ENCODE measurements around the gene NUDT8. TPM values are rescaled to one million over a fixed set of nuclear protein-coding genes. Genes with fewer than 3 reads are reported as not detected.
A peak's percentile ranks its signal among the peaks of the same experiment; 100 is the strongest.

The NUDT8 gene
- polyA plus RNA-seq, 1 of the 3 experiments (the other 2 are of a cell fraction) = 2.7 TPM

- 36% methylated on average over 5 of the region's 5 CpGs for WGBS (ENCODE audit: low lambda C conversion rate)
- no peaks in the 10 kb centered on the region for H3K9me3 ChIP-seq
- no peaks in the 10 kb centered on the region for H3F3A ChIP-seq (replicated peaks; ENCODE audit: insufficient read depth)
- ChIA-PET POLR2A (no interaction called here), CTCF (interaction anchor here (1.3 to 2.1 kb wide), 4 partner anchors 8 to 39 kb away, joined by 4 to 8 read pairs (median 6); partner anchors contain the start of gene NUDT8)
- H3K4me1 ChIP-seq (ENCODE audit: control insufficient read depth in 1 of 2, insufficient read depth in 2 of 2, low read depth in 1 of 2, low read length in 1 of 2) = no peaks in the 10 kb centered on the region
- no peaks in the 10 kb centered on the region for H3K9me2 ChIP-seq
- no peak overlapping the region for H3K9ac ChIP-seq
- no peaks in the 10 kb centered on the region for H3K36me3 ChIP-seq (replicated peaks in 1 of 2; ENCODE audit: control insufficient read depth in 1 of 2, insufficient read depth in 2 of 2, low read length in 1 of 2)
- no peak overlapping the region for H3K4me2 ChIP-seq
- no peaks in the 10 kb centered on the region for H3K79me2 ChIP-seq (ENCODE audit: insufficient read depth)
- no peaks in the 10 kb centered on the region; the same call in 1 of the 2 replicates for H3K27me3 ChIP-seq (ENCODE audit: insufficient read depth)
- no peak for DNase-seq
- H3K27ac ChIP-seq (ENCODE audit: low read depth in 2 of 2, low read length in 1 of 2) = no peak overlapping the region
- no peak overlapping the region for H2AFZ ChIP-seq (ENCODE audit: low read depth)
- H4K20me1 ChIP-seq (ENCODE audit: insufficient read depth) = no peaks in the 10 kb centered on the region
- no peak overlapping the region for H3K4me3 ChIP-seq (ENCODE audit: low read depth in 2 of 2, low read length in 1 of 2)
- TF ChIP-seq, protein P1, sequence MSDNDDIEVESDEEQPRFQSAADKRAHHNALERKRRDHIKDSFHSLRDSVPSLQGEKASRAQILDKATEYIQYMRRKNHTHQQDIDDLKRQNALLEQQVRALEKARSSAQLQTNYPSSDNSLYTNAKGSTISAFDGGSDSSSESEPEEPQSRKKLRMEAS (IDR thresholded peaks at IDR 0.05; ENCODE audit: low read depth) = no peak
- no peak for TF ChIP-seq EZH2phosphoT487 (IDR thresholded peaks at IDR 0.05; ENCODE audit: borderline replicate concordance, low read depth)
- TF ChIP-seq, protein P2, sequence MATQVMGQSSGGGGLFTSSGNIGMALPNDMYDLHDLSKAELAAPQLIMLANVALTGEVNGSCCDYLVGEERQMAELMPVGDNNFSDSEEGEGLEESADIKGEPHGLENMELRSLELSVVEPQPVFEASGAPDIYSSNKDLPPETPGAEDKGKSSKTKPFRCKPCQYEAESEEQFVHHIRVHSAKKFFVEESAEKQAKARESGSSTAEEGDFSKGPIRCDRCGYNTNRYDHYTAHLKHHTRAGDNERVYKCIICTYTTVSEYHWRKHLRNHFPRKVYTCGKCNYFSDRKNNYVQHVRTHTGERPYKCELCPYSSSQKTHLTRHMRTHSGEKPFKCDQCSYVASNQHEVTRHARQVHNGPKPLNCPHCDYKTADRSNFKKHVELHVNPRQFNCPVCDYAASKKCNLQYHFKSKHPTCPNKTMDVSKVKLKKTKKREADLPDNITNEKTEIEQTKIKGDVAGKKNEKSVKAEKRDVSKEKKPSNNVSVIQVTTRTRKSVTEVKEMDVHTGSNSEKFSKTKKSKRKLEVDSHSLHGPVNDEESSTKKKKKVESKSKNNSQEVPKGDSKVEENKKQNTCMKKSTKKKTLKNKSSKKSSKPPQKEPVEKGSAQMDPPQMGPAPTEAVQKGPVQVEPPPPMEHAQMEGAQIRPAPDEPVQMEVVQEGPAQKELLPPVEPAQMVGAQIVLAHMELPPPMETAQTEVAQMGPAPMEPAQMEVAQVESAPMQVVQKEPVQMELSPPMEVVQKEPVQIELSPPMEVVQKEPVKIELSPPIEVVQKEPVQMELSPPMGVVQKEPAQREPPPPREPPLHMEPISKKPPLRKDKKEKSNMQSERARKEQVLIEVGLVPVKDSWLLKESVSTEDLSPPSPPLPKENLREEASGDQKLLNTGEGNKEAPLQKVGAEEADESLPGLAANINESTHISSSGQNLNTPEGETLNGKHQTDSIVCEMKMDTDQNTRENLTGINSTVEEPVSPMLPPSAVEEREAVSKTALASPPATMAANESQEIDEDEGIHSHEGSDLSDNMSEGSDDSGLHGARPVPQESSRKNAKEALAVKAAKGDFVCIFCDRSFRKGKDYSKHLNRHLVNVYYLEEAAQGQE (IDR thresholded peaks at IDR 0.05; ENCODE audit: low read depth, low read length) = no peak
- TF ChIP-seq TCF12 (IDR thresholded peaks at IDR 0.05) = no peak
- no peak for TF ChIP-seq FOXM1 (IDR thresholded peaks at IDR 0.05; ENCODE audit: low read depth)
- TF ChIP-seq RXRA (IDR thresholded peaks at IDR 0.05; ENCODE audit: borderline replicate concordance, low read depth) = no peak
- no peak for TF ChIP-seq TEAD4 (IDR thresholded peaks at IDR 0.05; ENCODE audit: borderline replicate concordance, insufficient read depth)
Observed at GRCh38 chr11:67668192-67668551, 38.4 kb upstream of the NUDT8 start.

DNA sequence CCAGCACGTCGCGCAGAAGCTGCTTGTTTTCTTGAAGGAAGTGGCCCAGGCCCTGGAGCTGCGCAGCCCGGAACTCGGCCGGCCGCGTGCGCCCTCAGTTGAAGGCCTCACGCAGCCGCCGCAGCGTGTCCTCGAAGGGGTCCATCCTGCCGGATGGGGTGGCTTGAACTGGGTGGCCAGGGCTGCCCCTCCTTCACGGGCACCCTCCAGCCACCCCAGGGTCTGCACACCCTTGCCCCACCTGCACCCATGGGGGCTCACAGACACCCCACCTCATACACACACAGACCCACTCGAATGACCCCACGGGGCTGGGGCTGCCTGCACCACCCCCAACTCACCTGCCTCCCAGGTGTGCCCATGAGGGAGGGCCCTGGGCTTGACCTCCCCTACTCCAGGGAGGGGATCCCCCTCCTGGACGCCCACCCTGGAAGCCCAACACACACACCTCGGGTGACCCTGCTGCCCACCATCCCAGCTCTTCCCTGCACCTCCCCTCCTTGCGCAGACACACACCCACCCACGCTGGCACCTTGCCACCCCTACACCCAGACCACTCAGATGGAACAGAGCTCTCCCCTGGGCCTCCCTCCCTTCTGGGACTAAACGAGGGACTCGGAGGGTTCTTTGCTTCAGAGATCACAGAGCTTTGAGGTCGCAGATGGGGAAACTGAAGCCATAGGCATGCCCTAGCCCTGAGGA, 37.9 kb upstream of the NUDT8 start:
- H3K9ac ChIP-seq = no peak overlapping the region
- H4K20me1 ChIP-seq (ENCODE audit: insufficient read depth) = no peaks in the 10 kb centered on the region
- no peak overlapping the region for H3K4me2 ChIP-seq
- H3K27ac ChIP-seq (ENCODE audit: low read depth in 2 of 2, low read length in 1 of 2) = no peak overlapping the region
- 44% methylated on average over 9 of the region's 26 CpGs for WGBS (ENCODE audit: low lambda C conversion rate)
- no peaks in the 10 kb centered on the region for H3K9me3 ChIP-seq
- no peaks in the 10 kb centered on the region for H3K36me3 ChIP-seq (replicated peaks in 1 of 2; ENCODE audit: control insufficient read depth in 1 of 2, insufficient read depth in 2 of 2, low read length in 1 of 2)
- no peaks in the 10 kb centered on the region for H3F3A ChIP-seq (replicated peaks; ENCODE audit: insufficient read depth)
- POLR2A ChIA-PET = no interaction called here
- peak; percentile 56 for DNase-seq
- no peaks in the 10 kb centered on the region for H3K4me1 ChIP-seq (ENCODE audit: control insufficient read depth in 1 of 2, insufficient read depth in 2 of 2, low read depth in 1 of 2, low read length in 1 of 2)
- H3K4me3 ChIP-seq (ENCODE audit: low read depth in 2 of 2, low read length in 1 of 2) = no peak overlapping the region
- no peak overlapping the region for H2AFZ ChIP-seq (ENCODE audit: low read depth)
- no peaks in the 10 kb centered on the region for H3K9me2 ChIP-seq
- no peaks in the 10 kb centered on the region for H3K79me2 ChIP-seq (ENCODE audit: insufficient read depth)
- H3K27me3 ChIP-seq (ENCODE audit: insufficient read depth) = no peaks in the 10 kb centered on the region; the same call in 1 of the 2 replicates
- CTCF ChIA-PET = interaction anchor here (1.3 to 2.1 kb wide), 4 partner anchors 8 to 38 kb away, joined by 4 to 8 read pairs (median 6); partner anchors contain the start of gene NUDT8
- no peak for TF ChIP-seq GATA2 (CRISPR knock-in tag; IDR thresholded peaks at IDR 0.05)
- no peak for TF ChIP-seq FOXJ3 (CRISPR knock-in tag; IDR thresholded peaks at IDR 0.05)
- TF ChIP-seq RFX5 (IDR thresholded peaks at IDR 0.05; ENCODE audit: low read length) = no peak
- TF ChIP-seq RAD21 (IDR thresholded peaks at IDR 0.05; ENCODE audit: low read length) = no peak
- no peak for TF ChIP-seq TAF1 (IDR thresholded peaks at IDR 0.05; ENCODE audit: borderline replicate concordance, low read depth, low read length)
- TF ChIP-seq RXRA (IDR thresholded peaks at IDR 0.05; ENCODE audit: borderline replicate concordance, low read depth) = no peak
- no peak for TF ChIP-seq IRF3 (IDR thresholded peaks at IDR 0.05; ENCODE audit: low read depth, low read length)
- no peak for TF ChIP-seq ZBTB33 (IDR thresholded peaks at IDR 0.05; ENCODE audit: borderline replicate concordance, low read depth)
- TF ChIP-seq POLR2AphosphoS5 (IDR thresholded peaks at IDR 0.05; ENCODE audit: low read depth, low read length) = no peak
- TF ChIP-seq TCF12 (IDR thresholded peaks at IDR 0.05) = no peak
- TF ChIP-seq, protein P3, sequence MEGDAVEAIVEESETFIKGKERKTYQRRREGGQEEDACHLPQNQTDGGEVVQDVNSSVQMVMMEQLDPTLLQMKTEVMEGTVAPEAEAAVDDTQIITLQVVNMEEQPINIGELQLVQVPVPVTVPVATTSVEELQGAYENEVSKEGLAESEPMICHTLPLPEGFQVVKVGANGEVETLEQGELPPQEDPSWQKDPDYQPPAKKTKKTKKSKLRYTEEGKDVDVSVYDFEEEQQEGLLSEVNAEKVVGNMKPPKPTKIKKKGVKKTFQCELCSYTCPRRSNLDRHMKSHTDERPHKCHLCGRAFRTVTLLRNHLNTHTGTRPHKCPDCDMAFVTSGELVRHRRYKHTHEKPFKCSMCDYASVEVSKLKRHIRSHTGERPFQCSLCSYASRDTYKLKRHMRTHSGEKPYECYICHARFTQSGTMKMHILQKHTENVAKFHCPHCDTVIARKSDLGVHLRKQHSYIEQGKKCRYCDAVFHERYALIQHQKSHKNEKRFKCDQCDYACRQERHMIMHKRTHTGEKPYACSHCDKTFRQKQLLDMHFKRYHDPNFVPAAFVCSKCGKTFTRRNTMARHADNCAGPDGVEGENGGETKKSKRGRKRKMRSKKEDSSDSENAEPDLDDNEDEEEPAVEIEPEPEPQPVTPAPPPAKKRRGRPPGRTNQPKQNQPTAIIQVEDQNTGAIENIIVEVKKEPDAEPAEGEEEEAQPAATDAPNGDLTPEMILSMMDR (IDR thresholded peaks at IDR 0.05) = no peak

Data from SK-N-SH (cell line).